ENCODE results near the gene DCAF5.

DCAF5 gene

DNA sequence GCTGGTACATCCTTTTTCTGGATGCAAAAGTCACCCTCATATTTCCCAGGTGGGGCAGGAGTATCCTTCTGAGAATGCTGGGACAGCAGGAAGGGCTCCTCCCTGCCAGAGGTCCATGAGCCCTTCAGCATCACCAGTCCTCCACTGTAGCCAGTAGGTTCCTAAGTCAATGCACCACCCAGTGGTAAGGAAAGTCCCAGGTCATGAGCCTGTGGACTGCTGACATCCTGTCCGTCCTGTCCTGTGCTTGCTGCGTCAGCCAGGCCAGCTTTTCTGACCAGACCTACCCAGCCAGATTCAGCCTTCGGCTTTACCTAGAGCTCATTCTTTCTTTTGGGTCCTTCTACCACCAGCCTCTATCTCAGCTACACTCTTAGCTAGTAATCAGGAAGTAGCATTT lies 150.8 kb downstream of the DCAF5 start:
- no peak for DNase-seq

DNA sequence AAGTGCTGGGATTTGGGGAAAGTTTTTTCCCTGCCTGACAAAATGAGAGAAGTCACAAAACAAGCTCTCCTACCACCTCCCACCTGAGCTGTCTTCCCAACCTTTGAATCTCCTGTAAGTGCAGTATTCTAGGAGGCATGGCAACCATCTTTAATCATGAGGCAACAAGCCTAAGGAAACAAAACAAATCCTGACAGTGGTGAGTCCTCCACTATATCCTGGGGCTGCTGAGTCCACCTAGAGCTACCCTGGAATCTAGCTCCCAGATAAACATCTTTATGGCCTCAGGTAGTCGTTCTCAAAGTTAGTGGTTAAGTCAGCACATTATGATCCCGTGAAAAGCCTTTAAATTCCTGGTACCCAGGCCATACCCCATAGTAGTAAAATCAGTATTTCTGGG lies 151.5 kb downstream of the DCAF5 start:
- DNase-seq, result no peak
